HepG2 (cell line): ENCODE data around the gene RER1. TPM values are rescaled to one million over a fixed set of nuclear protein-coding genes. Genes with fewer than 3 reads are reported as not detected.

Experiments used
- ATAC-seq: fragments of 200-7000 bp; cut with Tn5 transposase; 3 replicates; pipeline ENCODE4 v1.9.1; 2020; ENCODE audit warnings: mild to moderate bottlenecking, moderate library complexity
- BruUV-seq: library from RNA; stranded (reverse); fragments of 400-500 nt; replicated peaks from 2 replicates; lab custom pipeline; 2021; lab: Mats Ljungman, UMichigan
- CTCF ChIA-PET: fragments of 300-600 bp; formaldehyde crosslinking; extraction: SDS; loops from one replicate; lab custom pipeline; 2021; ENCODE audit warnings: low total read pairs, inconsistent platforms, low intra/inter-chr PET ratio; lab: Yijun Ruan, JAX
- POLR2A ChIA-PET: fragments of 350-600 bp; sonication (Branson Sonifier 250); formaldehyde crosslinking; loops from one replicate; lab custom pipeline; 2020; ENCODE audit warnings: antibody characterized with exemption, inconsistent platforms; lab: Yijun Ruan, JAX
- DNase-seq: peaks from one replicate; pipeline ENCODE4 v3.0.0-alpha.2; 2015; ENCODE audit warnings: low spot score
- FAIRE-seq: peaks from 3 replicates; lab custom pipeline; 2011; peaks lifted over from hg19 to GRCh38; lab: Jason Lieb, UNC
- H2AFZ ChIP-seq: one replicate; pipeline ENCODE4 v1.6.1; 2011; ENCODE audit warnings: low read length, inconsistent platforms
- H3K27ac ChIP-seq: fragments of 300-600 bp; 3 replicates; pipeline ENCODE4 v1.8.0; 2011; ENCODE audit warnings: mixed run types, mild to moderate bottlenecking, mixed read lengths, low read length, inconsistent platforms; ENCODE audit not compliant: insufficient read depth; ENCODE audit errors: extremely low read length
- H3K27me3 ChIP-seq, 2 experiments: fragments of 200-600 bp in 1 of 2; 2 replicates in 1 of 2; 3 replicates in 1 of 2; pipeline versions ENCODE4 v1.6.0 to v1.8.0; 2011; ENCODE audit warnings: low read length in 2 of 2, mild to moderate bottlenecking in 2 of 2, moderate library complexity in 2 of 2, inconsistent platforms in 1 of 2; ENCODE audit not compliant: insufficient read depth in 2 of 2, control insufficient read depth in 1 of 2
- H3K36me3 ChIP-seq, 2 experiments: fragments of 200-600 bp in 1 of 2; replicated peaks in 1 of 2; 2 replicates in 1 of 2; 3 replicates in 1 of 2; pipeline versions ENCODE4 v1.5.1 to v1.8.0; 2011; ENCODE audit warnings: low read length in 2 of 2, inconsistent platforms in 1 of 2; ENCODE audit not compliant: insufficient read depth in 2 of 2, control insufficient read depth in 1 of 2
- H3K4me1 ChIP-seq: 2 replicates; pipeline ENCODE4 v1.5.1; 2012; ENCODE audit warnings: low read length, inconsistent platforms; ENCODE audit not compliant: insufficient read depth
- H3K4me2 ChIP-seq: 2 replicates; pipeline ENCODE4 v1.6.0; 2011; ENCODE audit warnings: low read depth, low read length, inconsistent platforms
- H3K4me3 ChIP-seq, 3 experiments: fragments of 200-600 bp in 1 of 3; sonication (generic), shearing (Covaris generic) in 1 of 3; replicated peaks in 1 of 3; 2 replicates each; pipeline ENCODE4 v1.5.1; 2011 to 2016; ENCODE audit warnings: low read length in 3 of 3, inconsistent platforms in 2 of 3, low read depth in 2 of 3, mild to moderate bottlenecking in 2 of 3, control low read depth in 1 of 3, mixed read lengths in 1 of 3; ENCODE audit not compliant: insufficient read depth in 1 of 3
- H3K79me2 ChIP-seq: one replicate; pipeline ENCODE4 v1.6.1; 2011; ENCODE audit warnings: low read length, inconsistent platforms; ENCODE audit not compliant: insufficient read depth
- H3K9ac ChIP-seq: 2 replicates; pipeline ENCODE4 v1.6.0; 2011; ENCODE audit warnings: mild to moderate bottlenecking, low read depth, low read length, inconsistent platforms; ENCODE audit not compliant: insufficient read depth
- H3K9me3 ChIP-seq: 2 replicates; pipeline ENCODE4 v1.5.1; 2012; ENCODE audit warnings: mild to moderate bottlenecking, low read length
- H4K20me1 ChIP-seq: 2 replicates; pipeline ENCODE4 v1.6.0; 2011; ENCODE audit warnings: inconsistent platforms, mild to moderate bottlenecking, low read length, moderate library complexity; ENCODE audit not compliant: insufficient read depth
- HDAC1 ChIP-seq: sonication (generic); formaldehyde crosslinking; IDR thresholded peaks from 2 replicates; pipeline ENCODE4 v1.5.1; 2020; ENCODE audit warnings: mild to moderate bottlenecking, missing genetic modification reagents
- JARID2 ChIP-seq: sonication (generic); formaldehyde crosslinking; IDR thresholded peaks from 2 replicates; pipeline ENCODE4 v1.8.1; 2023; ENCODE audit warnings: missing genetic modification reagents, inconsistent platforms; ENCODE audit not compliant: insufficient replicate concordance
- MATR3 ChIP-seq: sonication (generic); formaldehyde crosslinking; IDR thresholded peaks from 2 replicates; pipeline ENCODE4 v1.4.0; 2020; ENCODE audit warnings: missing genetic modification reagents
- MLLT10 ChIP-seq: sonication (generic); formaldehyde crosslinking; IDR thresholded peaks from 2 replicates; pipeline ENCODE4 v1.4.0; 2020; ENCODE audit warnings: missing genetic modification reagents
- MTA1 ChIP-seq: sonication (generic); formaldehyde crosslinking; IDR thresholded peaks from 2 replicates; pipeline ENCODE4 v1.4.0; 2020; ENCODE audit warnings: missing genetic modification reagents, mild to moderate bottlenecking, borderline replicate concordance
- REL ChIP-seq: sonication (generic); formaldehyde crosslinking; conservative IDR thresholded peaks from 2 replicates; pipeline ENCODE4 v1.8.0; 2022; ENCODE audit warnings: mild to moderate bottlenecking, missing genetic modification reagents, moderate library complexity
- SIN3A ChIP-seq: IDR thresholded peaks from 2 replicates; pipeline ENCODE4 v1.6.1; 2011; ENCODE audit warnings: low read depth, mild to moderate bottlenecking, control low read depth, low read length, borderline replicate concordance
- ZNF230 ChIP-seq: sonication (generic); formaldehyde crosslinking; IDR thresholded peaks from 2 replicates; pipeline ENCODE4 v1.4.0; 2020; ENCODE audit warnings: mild to moderate bottlenecking, missing genetic modification reagents
- ZNF441 ChIP-seq: sonication (generic); formaldehyde crosslinking; IDR thresholded peaks from 2 replicates; pipeline ENCODE4 v1.7.0; 2021; ENCODE audit warnings: missing genetic modification reagents, borderline replicate concordance
- ZNF530 ChIP-seq: sonication (generic); formaldehyde crosslinking; IDR thresholded peaks from 2 replicates; pipeline ENCODE4 v1.5.0; 2020; ENCODE audit warnings: low read depth, mild to moderate bottlenecking, missing genetic modification reagents
- ZNF543 ChIP-seq: sonication (generic); formaldehyde crosslinking; IDR thresholded peaks from 2 replicates; pipeline ENCODE4 v1.4.0; 2020; ENCODE audit warnings: mild to moderate bottlenecking, missing genetic modification reagents
- WGBS: methylation state at CpG from one replicate; pipeline ENCODE4 v1.1.6; 2017; ENCODE audit warnings: low lambda C conversion rate; 5-methylcytosine and 5-hydroxymethylcytosine counted together
- in situ Hi-C: cut with HindIII; loops from 2 replicates; pipeline ENCODE4 v1.10.0; 2017; ENCODE audit warnings: low pct_unique_long_range_greater_than_20kb; ENCODE audit not compliant: extremely low pct_ligation_motif_present
- intact Hi-C: fragments of 100-400 bp; cut with micrococcal nuclease; formaldehyde crosslinking; loops from one replicate; pipeline ENCODE4 v1.10.0; 2022; ENCODE audit not compliant: unreplicated experiment
- polyA plus RNA-seq, 8 experiments: library from polyadenylated mRNA; depleted of rRNA in 3 of 8; stranded (reverse) in 7 of 8; unstranded in 1 of 8; fragments of >200 nt; fragmentation: Illumina TruSeq in 4 of 8; extraction: Trizol in 4 of 8; gene quantifications; 2 replicates each; pipeline versions ENCODE4 v1.2.1 to v1.2.3, GENCODE V29; 2011 to 2016; ENCODE audit warnings: low read depth in 4 of 8, missing spikeins in 1 of 8, mixed read lengths in 1 of 8; ENCODE audit not compliant: insufficient read depth in 1 of 8
- total RNA-seq, 5 experiments: library from RNA; depleted of rRNA; stranded (reverse); fragments of >200 nt; fragmentation: Illumina TruSeq; extraction: Trizol; gene quantifications; 2 replicates each; pipeline ENCODE4 v1.2.3, GENCODE V29; 2016; ENCODE audit warnings: low read depth in 1 of 5
- TF ChIP-seq, protein P1 (sequence below): sonication (generic); formaldehyde crosslinking; IDR thresholded peaks from 2 replicates; pipeline ENCODE4 v1.5.0; 2020; ENCODE audit warnings: missing genetic modification reagents, mild to moderate bottlenecking, borderline replicate concordance
- TF ChIP-seq, protein P2 (sequence below): sonication (generic); formaldehyde crosslinking; IDR thresholded peaks from 2 replicates; pipeline ENCODE4 v1.4.0; 2020; ENCODE audit warnings: missing genetic modification reagents
- TF ChIP-seq, protein P3 (sequence below): sonication (generic); formaldehyde crosslinking; IDR thresholded peaks from 2 replicates; pipeline ENCODE4 v1.4.0; 2020; ENCODE audit warnings: mild to moderate bottlenecking, low read depth, missing genetic modification reagents
- TF ChIP-seq, protein P4 (sequence below): sonication (generic); formaldehyde crosslinking; IDR thresholded peaks from 2 replicates; pipeline ENCODE4 v1.5.1; 2020; ENCODE audit warnings: missing genetic modification reagents, mild to moderate bottlenecking, borderline replicate concordance

Gene RER1
- total and polyA plus RNA-seq, 2 of the 13 experiments (the other 11 are each of a cell fraction or from before 2014, with no cell fraction given) = 128 to 164 TPM

DNA sequence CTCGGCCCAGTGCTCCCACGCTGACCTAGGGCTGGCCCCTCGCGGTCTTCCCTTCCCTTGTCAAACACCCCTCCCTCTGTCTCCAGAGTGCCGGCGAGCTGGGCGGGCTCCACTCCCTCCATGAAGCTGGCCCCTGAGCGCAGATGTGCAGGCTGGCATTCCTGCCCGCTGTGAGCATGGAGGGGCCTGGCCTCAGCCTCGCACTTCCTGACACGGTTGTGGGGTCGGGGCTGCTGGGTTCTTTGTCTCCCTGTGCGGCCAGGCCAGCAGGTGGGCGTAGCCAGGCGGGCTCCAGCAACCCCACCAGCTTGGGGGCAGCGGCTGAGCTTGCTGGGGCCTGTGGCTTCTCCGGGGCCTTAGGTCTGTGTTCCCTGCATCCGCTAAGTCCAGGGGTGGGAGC, 34.9 kb downstream of the RER1 start:
- POLR2A ChIA-PET = no interaction called here
- CTCF ChIA-PET = no interaction called here
- in situ Hi-C loops = no loop called here

DNA sequence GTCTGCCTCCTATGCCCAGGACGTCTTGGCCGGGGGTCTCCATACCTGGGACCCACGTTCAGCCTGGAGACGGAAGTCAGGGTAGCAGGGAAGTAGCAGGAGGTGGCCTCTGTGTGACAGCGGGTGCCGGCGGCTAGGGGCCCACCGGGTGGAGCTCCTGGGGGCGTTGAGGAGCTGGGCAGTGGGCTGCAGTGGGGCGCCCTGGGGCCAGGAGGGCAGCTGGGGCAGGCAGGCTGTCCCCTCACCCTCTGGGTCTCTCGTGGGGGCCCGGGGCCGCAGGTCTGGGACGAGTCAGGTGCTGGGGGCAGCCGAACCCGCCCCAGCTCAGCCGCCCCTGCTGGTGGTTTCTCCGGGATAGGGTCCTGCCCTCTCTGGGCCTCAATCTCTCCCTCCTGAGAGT, 35.4 kb downstream of the RER1 start:
- Histone ChIP-seq H4K20me1 (no peaks in the 10 kb centered on the region), H3K9me3 (peaks cover 22% of the 10 kb centered on the region), H2AFZ (no peak overlapping the region), H3K4me2 (no peak overlapping the region), H3K27ac (no peak overlapping the region), H3K79me2 (no peaks in the 10 kb centered on the region), H3K9ac (no peak overlapping the region), H3K27me3 (peaks cover 7 to 55% of the 10 kb centered on the region in 2 experiments), H3K36me3 (no peaks in the 10 kb centered on the region), H3K4me1 (no peaks in the 10 kb centered on the region), H3K4me3 (no peak overlapping the region)
- FAIRE-seq (no peak), ATAC-seq (no peak), DNase-seq (no peak)
- 26% methylated on average over 9 of the region's 18 CpGs for WGBS
- ChIA-PET POLR2A (no interaction called here), CTCF (no interaction called here)
- TF ChIP-seq, protein P1, sequence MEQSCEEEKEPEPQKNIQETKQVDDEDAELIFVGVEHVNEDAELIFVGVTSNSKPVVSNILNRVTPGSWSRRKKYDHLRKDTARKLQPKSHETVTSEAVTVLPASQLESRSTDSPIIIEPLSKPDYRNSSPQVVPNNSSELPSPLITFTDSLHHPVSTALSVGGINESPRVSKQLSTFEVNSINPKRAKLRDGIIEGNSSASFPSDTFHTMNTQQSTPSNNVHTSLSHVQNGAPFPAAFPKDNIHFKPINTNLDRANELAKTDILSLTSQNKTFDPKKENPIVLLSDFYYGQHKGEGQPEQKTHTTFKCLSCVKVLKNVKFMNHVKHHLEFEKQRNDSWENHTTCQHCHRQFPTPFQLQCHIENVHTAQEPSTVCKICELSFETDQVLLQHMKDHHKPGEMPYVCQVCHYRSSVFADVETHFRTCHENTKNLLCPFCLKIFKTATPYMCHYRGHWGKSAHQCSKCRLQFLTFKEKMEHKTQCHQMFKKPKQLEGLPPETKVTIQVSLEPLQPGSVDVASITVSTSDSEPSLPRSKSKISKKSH (CRISPR knock-in tag) = no peak
- TF ChIP-seq, protein P2, sequence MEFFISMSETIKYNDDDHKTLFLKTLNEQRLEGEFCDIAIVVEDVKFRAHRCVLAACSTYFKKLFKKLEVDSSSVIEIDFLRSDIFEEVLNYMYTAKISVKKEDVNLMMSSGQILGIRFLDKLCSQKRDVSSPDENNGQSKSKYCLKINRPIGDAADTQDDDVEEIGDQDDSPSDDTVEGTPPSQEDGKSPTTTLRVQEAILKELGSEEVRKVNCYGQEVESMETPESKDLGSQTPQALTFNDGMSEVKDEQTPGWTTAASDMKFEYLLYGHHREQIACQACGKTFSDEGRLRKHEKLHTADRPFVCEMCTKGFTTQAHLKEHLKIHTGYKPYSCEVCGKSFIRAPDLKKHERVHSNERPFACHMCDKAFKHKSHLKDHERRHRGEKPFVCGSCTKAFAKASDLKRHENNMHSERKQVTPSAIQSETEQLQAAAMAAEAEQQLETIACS (CRISPR knock-in tag) = no peak
- TF ChIP-seq ZNF441 (no peak), MTA1 (CRISPR knock-in tag) (0 out of 2 replicates have a peak, but pooled peaks have one; percentile 24), MATR3 (no peak), SIN3A (no peak), JARID2 (CRISPR knock-in tag) (no peak)
- intact Hi-C loops (no loop called here), in situ Hi-C loops (no loop called here)
- no TSS peak for BruUV-seq

More for the DNA sequence above, 34.9 kb downstream of the RER1 start:
- DNase-seq = no peak
- peaks cover 7 to 49% of the 10 kb centered on the region in 2 experiments for H3K27me3 ChIP-seq
- H3K4me3 ChIP-seq = no peak overlapping the region
- H3K4me2 ChIP-seq = no peak overlapping the region
- no peak for ATAC-seq
- intact Hi-C loops = no loop called here
- no TSS peak for BruUV-seq
- no peaks in the 10 kb centered on the region for H3K36me3 ChIP-seq
- FAIRE-seq = no peak
- no peaks in the 10 kb centered on the region for H3K4me1 ChIP-seq
- H2AFZ ChIP-seq = no peak overlapping the region
- no peak for TF ChIP-seq ZNF530 (CRISPR knock-in tag)
- no peak for TF ChIP-seq HDAC1
- TF ChIP-seq ZNF543 = no peak
- TF ChIP-seq, protein P3, sequence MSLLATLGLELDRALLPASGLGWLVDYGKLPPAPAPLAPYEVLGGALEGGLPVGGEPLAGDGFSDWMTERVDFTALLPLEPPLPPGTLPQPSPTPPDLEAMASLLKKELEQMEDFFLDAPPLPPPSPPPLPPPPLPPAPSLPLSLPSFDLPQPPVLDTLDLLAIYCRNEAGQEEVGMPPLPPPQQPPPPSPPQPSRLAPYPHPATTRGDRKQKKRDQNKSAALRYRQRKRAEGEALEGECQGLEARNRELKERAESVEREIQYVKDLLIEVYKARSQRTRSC = no peak
- TF ChIP-seq ZNF230 (CRISPR knock-in tag) = no peak
- no peak for TF ChIP-seq REL (CRISPR knock-in tag)
- no peak for TF ChIP-seq MLLT10 (CRISPR knock-in tag)
- TF ChIP-seq, protein P4, sequence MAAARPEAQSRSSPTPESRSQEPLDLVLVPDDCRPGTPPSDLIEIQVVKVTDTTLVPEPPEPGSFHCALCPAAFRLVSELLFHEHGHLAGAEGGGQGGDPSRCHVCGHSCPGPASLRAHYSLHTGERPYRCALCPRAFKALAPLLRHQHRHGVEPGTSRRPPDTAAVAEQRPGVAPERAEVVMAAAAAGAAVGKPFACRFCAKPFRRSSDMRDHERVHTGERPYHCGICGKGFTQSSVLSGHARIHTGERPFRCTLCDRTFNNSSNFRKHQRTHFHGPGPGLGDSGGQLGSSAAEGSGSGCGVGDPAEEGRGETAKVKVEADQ (CRISPR knock-in tag) = no peak
- TF ChIP-seq, all 625 proteins: peak for 0
- WGBS = 40% methylated on average over 8 of the region's 18 CpGs
- Histone ChIP-seq H3K79me2 (no peaks in the 10 kb centered on the region), H4K20me1 (no peaks in the 10 kb centered on the region), H3K27ac (no peak overlapping the region), H3K9me3 (peaks cover 22% of the 10 kb centered on the region), H3K9ac (no peak overlapping the region)
